Measurements from ENCODE around the gene ADARB2. TPM values are rescaled to one million over a fixed set of nuclear protein-coding genes. Genes with fewer than 3 reads are reported as not detected.

The ADARB2 gene
- total RNA-seq, 1 donor from 2014 or later, result not detected

- Histone ChIP-seq H3K4me1 (no peaks in the 10 kb centered on the region), H3K36me3 (no peaks in the 10 kb centered on the region), H3K27me3 (no peaks in the 10 kb centered on the region), H3K4me3 (no peak overlapping the region), H3K27ac (no peak overlapping the region), H3K9me3 (no peaks in the 10 kb centered on the region)
- DNase-seq (ENCODE audit: low spot score in 2 of 2), result no peak
- intact Hi-C loops (cut with DNase I), result no loop called here
- TF ChIP-seq CTCF (IDR thresholded peaks at IDR 0.05), result no peak
Measured at GRCh38 chr10:1532636-1533035, 204.7 kb downstream of the ADARB2 start.

GRCh38 chr10:1531883-1532597 is 205.3 kb downstream of the ADARB2 start:
- intact Hi-C loops (cut with DNase I), result no loop called here
- Histone ChIP-seq H3K27me3 (no peaks in the 10 kb centered on the region), H3K36me3 (no peaks in the 10 kb centered on the region), H3K9me3 (no peaks in the 10 kb centered on the region), H3K4me3 (no peak overlapping the region), H3K4me1 (no peaks in the 10 kb centered on the region), H3K27ac (no peak overlapping the region)
- DNase-seq (ENCODE audit: low spot score in 2 of 2), result no peak
- no peak for TF ChIP-seq CTCF (IDR thresholded peaks at IDR 0.05)

GRCh38 chr10:1530871-1531517 is 206.3 kb downstream of the ADARB2 start:
- H3K27ac ChIP-seq, result no peak overlapping the region
- TF ChIP-seq CTCF (IDR thresholded peaks at IDR 0.05), result no peak
- H3K27me3 ChIP-seq, result no peaks in the 10 kb centered on the region
- no peaks in the 10 kb centered on the region for H3K36me3 ChIP-seq
- DNase-seq (ENCODE audit: low spot score in 2 of 2), result no peak
- no peak overlapping the region for H3K4me3 ChIP-seq
- no peaks in the 10 kb centered on the region for H3K9me3 ChIP-seq
- intact Hi-C loops (cut with DNase I), result no loop called here
- H3K4me1 ChIP-seq, result no peaks in the 10 kb centered on the region

GRCh38 chr10:1529806-1530413 is 207.4 kb downstream of the ADARB2 start:
- intact Hi-C loops (cut with DNase I), result no loop called here
- Histone ChIP-seq H3K4me1 (no peaks in the 10 kb centered on the region), H3K27ac (no peak overlapping the region), H3K36me3 (no peaks in the 10 kb centered on the region), H3K9me3 (no peaks in the 10 kb centered on the region), H3K4me3 (no peak overlapping the region), H3K27me3 (no peaks in the 10 kb centered on the region)
- DNase-seq (ENCODE audit: low spot score in 2 of 2), result no peak
- TF ChIP-seq CTCF (IDR thresholded peaks at IDR 0.05), result no peak

GRCh38 chr10:1527951-1528350 is 209.4 kb downstream of the ADARB2 start:
- Histone ChIP-seq H3K4me3 (no peak overlapping the region), H3K36me3 (no peaks in the 10 kb centered on the region), H3K27me3 (no peaks in the 10 kb centered on the region), H3K27ac (no peak overlapping the region), H3K4me1 (no peaks in the 10 kb centered on the region), H3K9me3 (no peaks in the 10 kb centered on the region)
- no peak for DNase-seq (ENCODE audit: low spot score in 2 of 2)
- TF ChIP-seq CTCF (IDR thresholded peaks at IDR 0.05), result no peak
- intact Hi-C loops (cut with DNase I), result no loop called here

Data from ascending aorta (tissue), 2 donors.